ENCODE measurements around the gene TMC8.

Gene TMC8

GRCh38 chr17:78124081-78124835, 6.3 kb upstream of the TMC8 start:
- DNase-seq (ENCODE audit: low read depth in 2 of 2), result no peak

- DNase-seq (ENCODE audit: low read depth in 2 of 2), result no peak
These were observed 5.8 kb upstream of the TMC8 start for GRCh38 chr17:78124836-78125137.

GRCh38 chr17:78125138-78125913, 5.2 kb upstream of the TMC8 start:
- no peak for DNase-seq (ENCODE audit: low read depth in 2 of 2)

- DNase-seq (ENCODE audit: low read depth in 2 of 2), result no peak
These were observed 4.3 kb upstream of the TMC8 start for GRCh38 chr17:78125976-78126894.

GRCh38 chr17:78126895-78127238, 3.7 kb upstream of the TMC8 start:
- DNase-seq (ENCODE audit: low read depth in 2 of 2), result no peak

- DNase-seq (ENCODE audit: low read depth in 2 of 2), result no peak
These were observed 3.2 kb upstream of the TMC8 start for GRCh38 chr17:78127239-78127887.

- DNase-seq (ENCODE audit: low read depth in 2 of 2), result no peak
These were observed 2.6 kb upstream of the TMC8 start for GRCh38 chr17:78127888-78128550.

- DNase-seq (ENCODE audit: low read depth in 2 of 2), result no peak
These were observed 1.8 kb upstream of the TMC8 start, which contains the start of gene TMC6 for GRCh38 chr17:78128551-78129350. TSS of gene TMC6 (minus strand) at chr17:78128755. CDS start at chr17:78126832, 1,923 bp downstream.

GRCh38 chr17:78129351-78130089, 1.1 kb upstream of the TMC8 start:
- no peak for DNase-seq (ENCODE audit: low read depth in 2 of 2)

GRCh38 chr17:78130090-78130436, 508 bp upstream of the TMC8 start:
- no peak for DNase-seq (ENCODE audit: low read depth in 2 of 2)

GRCh38 chr17:78131172-78132083, 857 bp downstream of the TMC8 start:
- no peak for DNase-seq (ENCODE audit: low read depth in 2 of 2)

GRCh38 chr17:78132084-78132676, 1.6 kb downstream of the TMC8 start:
- DNase-seq (ENCODE audit: low read depth in 2 of 2), result peak; percentile 65 to 67

- DNase-seq (ENCODE audit: low read depth in 2 of 2), result no peak
These were observed 2.2 kb downstream of the TMC8 start for GRCh38 chr17:78132767-78133178.

- DNase-seq (ENCODE audit: low read depth in 2 of 2), result no peak
These were observed 2.8 kb downstream of the TMC8 start for GRCh38 chr17:78133179-78133951.

- DNase-seq (ENCODE audit: low read depth in 2 of 2), result peak in 1 of 2 donors; percentile 66
These were observed 3.7 kb downstream of the TMC8 start for GRCh38 chr17:78133971-78134898.

GRCh38 chr17:78134899-78135385, 4.4 kb downstream of the TMC8 start:
- DNase-seq (ENCODE audit: low read depth in 2 of 2), result no peak

All from stimulated activated CD8-positive, alpha-beta memory T cell treated with anti-CD3 and anti-CD28 coated beads, Interleukin-2, amount 100 ng/mL, for 48 hours (primary cell).